Esophagus (tissue), 2 donors: ENCODE results near the gene CTNNA1. TPM values are rescaled to one million over a fixed set of nuclear protein-coding genes. Genes with fewer than 3 reads are reported as not detected.
"Not testable (repeated sequence)": the region's sequence is repeated elsewhere in the genome, so short reads cannot be mapped to it uniquely, and the experiment has no call there.

ENCODE experiments used
- H3K27ac ChIP-seq, 2 donors: one replicate each; pipeline ENCODE4 v1.5.1; 2013; ENCODE audit warnings: low read depth in 2 of 2, mild to moderate bottlenecking in 2 of 2, inconsistent platforms in 1 of 2, low read length in 1 of 2, moderate library complexity in 1 of 2
- H3K27me3 ChIP-seq, 2 donors: one replicate each; pipeline ENCODE4 v1.6.1; 2013; ENCODE audit warnings: low read length in 2 of 2, control low read depth in 1 of 2, mild to moderate bottlenecking in 1 of 2; ENCODE audit not compliant: insufficient read depth in 2 of 2, control insufficient read depth in 1 of 2
- H3K36me3 ChIP-seq, 2 donors: one replicate each; pipeline ENCODE4 v1.6.1; 2013; ENCODE audit warnings: low read length in 1 of 2; ENCODE audit not compliant: control insufficient read depth in 2 of 2, insufficient read depth in 2 of 2
- H3K4me1 ChIP-seq, 2 donors: one replicate each; pipeline ENCODE4 v1.6.1; 2013; ENCODE audit warnings: low read length in 1 of 2; ENCODE audit not compliant: control insufficient read depth in 2 of 2, insufficient read depth in 2 of 2
- H3K4me3 ChIP-seq, 2 donors: one replicate each; pipeline ENCODE4 v1.5.1; 2013; ENCODE audit warnings: low read length in 2 of 2, mild to moderate bottlenecking in 2 of 2, low read depth in 1 of 2, moderate library complexity in 1 of 2
- H3K9me3 ChIP-seq, 2 donors: one replicate each; pipeline ENCODE4 v1.6.1; 2013; ENCODE audit warnings: mild to moderate bottlenecking in 2 of 2, low read depth in 1 of 2, low read length in 1 of 2, moderate library complexity in 1 of 2; ENCODE audit not compliant: control insufficient read depth in 2 of 2, insufficient read depth in 1 of 2
- WGBS, 2 donors: extraction: QIAGEN DNeasy Blood & Tissue Kit; methylation state at CpG; one replicate each; pipeline ENCODE4 v1.1.7; 2013; 5-methylcytosine and 5-hydroxymethylcytosine counted together
- polyA plus RNA-seq, 2 donors: library from polyadenylated mRNA; stranded (reverse); fragments of 200-250 nt; gene quantifications; one replicate each; pipeline ENCODE4 v1.2.3, GENCODE V29; 2013
- donor health status: healthy with polysubstance abuse.
- donor health status: Bipolar disorder and iron deficiency.

CTNNA1 gene
- polyA plus RNA-seq, 2 donors = 221 to 223 TPM

- no peaks in the 10 kb centered on the region for H3K4me1 ChIP-seq
- H3K9me3 ChIP-seq = no peaks in the 10 kb centered on the region
- WGBS, 2 donors = 39 to 45% methylated on average over 3 of the region's 3 CpGs
- H3K4me3 ChIP-seq = no peak overlapping the region
- H3K27me3 ChIP-seq = no peaks in the 10 kb centered on the region
- H3K27ac ChIP-seq = no peak overlapping the region
- H3K36me3 ChIP-seq = peaks cover 0 to 2% of the 10 kb centered on the region in 2 donors
Measured at GRCh38 chr5:138833726-138834480, 80.7 kb downstream of the CTNNA1 start.

- H3K27me3 ChIP-seq, H3K4me1 ChIP-seq, H3K36me3 ChIP-seq, H3K9me3 ChIP-seq, H3K4me3 ChIP-seq, H3K27ac ChIP-seq: not testable (repeated sequence)
- WGBS, 2 donors = 80 to 84% methylated on average over 6 of the region's 6 CpGs
Measured at GRCh38 chr5:138834853-138835252, 81.6 kb downstream of the CTNNA1 start.

- Histone ChIP-seq H3K27ac (no peak overlapping the region), H3K4me3 (no peak overlapping the region), H3K36me3 (peaks cover 0 to 2% of the 10 kb centered on the region in 2 donors), H3K4me1 (no peaks in the 10 kb centered on the region), H3K9me3 (no peaks in the 10 kb centered on the region), H3K27me3 (no peaks in the 10 kb centered on the region)
- WGBS, 2 donors = 94 to 95% methylated on average over 4 of the region's 4 CpGs
Measured at GRCh38 chr5:138837160-138837559, 83.9 kb downstream of the CTNNA1 start.

GRCh38 chr5:138840103-138840502, 86.9 kb downstream of the CTNNA1 start:
- Histone ChIP-seq H3K9me3 (no peaks in the 10 kb centered on the region), H3K4me3 (no peak overlapping the region), H3K27ac (no peak overlapping the region), H3K27me3 (no peaks in the 10 kb centered on the region), H3K36me3 (peaks cover 0 to 2% of the 10 kb centered on the region in 2 donors), H3K4me1 (peaks cover 2 to 4% of the 10 kb centered on the region in 2 donors)
- 79 to 81% methylated on average over 3 of the region's 3 CpGs for WGBS, 2 donors

GRCh38 chr5:138841531-138841930, 88.3 kb downstream of the CTNNA1 start:
- no peaks in the 10 kb centered on the region for H3K9me3 ChIP-seq
- 82 to 87% methylated on average over 2 of the region's 2 CpGs for WGBS, 2 donors
- H3K4me3 ChIP-seq = no peak overlapping the region
- H3K36me3 ChIP-seq = no peaks in the 10 kb centered on the region
- no peak overlapping the region for H3K27ac ChIP-seq
- H3K4me1 ChIP-seq = peaks cover 2 to 4% of the 10 kb centered on the region in 2 donors
- no peaks in the 10 kb centered on the region for H3K27me3 ChIP-seq

- 82 to 93% methylated on average over 2 of the region's 2 CpGs for WGBS, 2 donors
Measured at GRCh38 chr5:138843316-138844124, 90.3 kb downstream of the CTNNA1 start.

GRCh38 chr5:138844125-138844461, 90.9 kb downstream of the CTNNA1 start:
- H3K4me1 ChIP-seq = peaks cover 2 to 4% of the 10 kb centered on the region in 2 donors
- H3K36me3 ChIP-seq = no peaks in the 10 kb centered on the region
- WGBS, 2 donors = 50 to 66% methylated on average over 4 of the region's 4 CpGs
- no peaks in the 10 kb centered on the region for H3K9me3 ChIP-seq
- no peak overlapping the region for H3K4me3 ChIP-seq
- no peaks in the 10 kb centered on the region for H3K27me3 ChIP-seq
- H3K27ac ChIP-seq = peak overlapping the region in 1 of 2 donors; percentile 33

More at GRCh38 chr5:138843316-138844124, 90.3 kb downstream of the CTNNA1 start:
- no peaks in the 10 kb centered on the region for H3K27me3 ChIP-seq
- peaks cover 2 to 4% of the 10 kb centered on the region in 2 donors for H3K4me1 ChIP-seq
- no peaks in the 10 kb centered on the region for H3K36me3 ChIP-seq
- H3K9me3 ChIP-seq = no peaks in the 10 kb centered on the region
- H3K27ac ChIP-seq = peak overlapping the region in 1 of 2 donors; percentile 15
- H3K4me3 ChIP-seq = no peak overlapping the region

GRCh38 chr5:138844812-138845513, 91.7 kb downstream of the CTNNA1 start:
- Histone ChIP-seq H3K36me3 (no peaks in the 10 kb centered on the region), H3K9me3 (no peaks in the 10 kb centered on the region), H3K27me3 (no peaks in the 10 kb centered on the region), H3K27ac (peak overlapping the region in 1 of 2 donors; percentile 23), H3K4me3 (no peak overlapping the region), H3K4me1 (peaks cover 2 to 4% of the 10 kb centered on the region in 2 donors)
- 22 to 33% methylated on average over 6 of the region's 6 CpGs for WGBS, 2 donors

GRCh38 chr5:138849439-138849838, 96.2 kb downstream of the CTNNA1 start:
- Histone ChIP-seq H3K9me3 (no peaks in the 10 kb centered on the region), H3K4me1 (no peaks in the 10 kb centered on the region), H3K4me3 (no peak overlapping the region), H3K27me3 (no peaks in the 10 kb centered on the region), H3K36me3 (no peaks in the 10 kb centered on the region), H3K27ac (no peak overlapping the region)
- WGBS, 2 donors = 23 to 34% methylated on average over 3 of the region's 3 CpGs
